ENCODE data around the gene ENTREP3.
"Not testable (repeated sequence)": the region's sequence is repeated elsewhere in the genome, so short reads cannot be mapped to it uniquely, and the experiment has no call there.

ENTREP3 gene

DNA sequence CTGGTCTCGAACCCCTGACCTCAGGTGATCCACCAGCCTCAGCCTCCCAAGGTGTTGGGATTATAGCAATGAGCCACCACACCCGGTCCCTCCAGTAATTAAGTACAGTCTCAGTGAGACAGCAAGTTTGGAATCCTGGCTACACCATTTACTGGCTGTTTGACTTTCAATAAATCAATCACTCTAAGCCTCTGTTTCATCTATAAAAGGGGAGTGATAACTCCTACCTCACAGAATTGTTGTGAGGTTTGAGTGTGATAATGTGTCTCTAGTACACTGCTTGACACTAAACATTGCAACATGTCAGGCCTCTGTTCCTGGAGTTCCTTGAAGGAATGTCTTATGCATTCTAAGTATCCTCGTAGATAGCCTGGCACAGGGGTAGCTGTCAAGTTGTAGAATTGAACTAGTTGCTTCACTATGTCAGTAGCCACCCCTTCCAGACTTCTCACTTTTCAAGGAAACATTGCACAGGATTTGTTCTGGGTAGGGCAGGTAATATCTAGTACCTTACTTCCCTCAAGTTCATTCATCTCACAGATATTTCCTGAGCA, 12.4 kb downstream of the ENTREP3 start:
- DNase-seq (ENCODE audit: low read depth), result no peak
- TF ChIP-seq, protein P1, sequence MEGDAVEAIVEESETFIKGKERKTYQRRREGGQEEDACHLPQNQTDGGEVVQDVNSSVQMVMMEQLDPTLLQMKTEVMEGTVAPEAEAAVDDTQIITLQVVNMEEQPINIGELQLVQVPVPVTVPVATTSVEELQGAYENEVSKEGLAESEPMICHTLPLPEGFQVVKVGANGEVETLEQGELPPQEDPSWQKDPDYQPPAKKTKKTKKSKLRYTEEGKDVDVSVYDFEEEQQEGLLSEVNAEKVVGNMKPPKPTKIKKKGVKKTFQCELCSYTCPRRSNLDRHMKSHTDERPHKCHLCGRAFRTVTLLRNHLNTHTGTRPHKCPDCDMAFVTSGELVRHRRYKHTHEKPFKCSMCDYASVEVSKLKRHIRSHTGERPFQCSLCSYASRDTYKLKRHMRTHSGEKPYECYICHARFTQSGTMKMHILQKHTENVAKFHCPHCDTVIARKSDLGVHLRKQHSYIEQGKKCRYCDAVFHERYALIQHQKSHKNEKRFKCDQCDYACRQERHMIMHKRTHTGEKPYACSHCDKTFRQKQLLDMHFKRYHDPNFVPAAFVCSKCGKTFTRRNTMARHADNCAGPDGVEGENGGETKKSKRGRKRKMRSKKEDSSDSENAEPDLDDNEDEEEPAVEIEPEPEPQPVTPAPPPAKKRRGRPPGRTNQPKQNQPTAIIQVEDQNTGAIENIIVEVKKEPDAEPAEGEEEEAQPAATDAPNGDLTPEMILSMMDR (IDR thresholded peaks at IDR 0.05; ENCODE audit: insufficient read depth, low read depth, low read length, missing control alignments), result no peak
- no peak overlapping the region for H3K4me3 ChIP-seq (ENCODE audit: low read length)

DNA sequence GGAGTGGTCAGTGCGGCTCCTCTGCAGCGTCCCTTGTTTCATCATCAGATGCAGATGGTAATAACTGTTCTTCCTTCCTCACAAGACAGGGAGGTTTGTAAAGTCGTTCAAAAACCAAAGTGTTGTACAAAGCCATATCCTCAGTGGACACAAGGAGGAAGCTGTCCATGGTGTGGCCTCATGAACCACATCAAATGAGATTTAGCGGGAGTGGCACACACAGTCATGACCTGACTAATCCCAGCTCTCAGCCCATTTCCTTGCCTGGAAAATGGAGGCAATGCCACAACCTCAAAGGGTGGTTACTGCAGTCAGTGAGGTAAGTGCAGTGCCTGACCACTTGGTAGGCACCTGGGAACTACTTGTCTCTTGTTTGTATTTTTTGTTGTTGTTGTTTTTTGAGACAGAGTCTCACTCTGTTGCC, 13.4 kb downstream of the ENTREP3 start:
- no peak overlapping the region for H3K4me3 ChIP-seq (ENCODE audit: low read length)
- no peak for DNase-seq (ENCODE audit: low read depth)
- TF ChIP-seq, protein P1 (IDR thresholded peaks at IDR 0.05; ENCODE audit: insufficient read depth, low read depth, low read length, missing control alignments), result no peak

DNA sequence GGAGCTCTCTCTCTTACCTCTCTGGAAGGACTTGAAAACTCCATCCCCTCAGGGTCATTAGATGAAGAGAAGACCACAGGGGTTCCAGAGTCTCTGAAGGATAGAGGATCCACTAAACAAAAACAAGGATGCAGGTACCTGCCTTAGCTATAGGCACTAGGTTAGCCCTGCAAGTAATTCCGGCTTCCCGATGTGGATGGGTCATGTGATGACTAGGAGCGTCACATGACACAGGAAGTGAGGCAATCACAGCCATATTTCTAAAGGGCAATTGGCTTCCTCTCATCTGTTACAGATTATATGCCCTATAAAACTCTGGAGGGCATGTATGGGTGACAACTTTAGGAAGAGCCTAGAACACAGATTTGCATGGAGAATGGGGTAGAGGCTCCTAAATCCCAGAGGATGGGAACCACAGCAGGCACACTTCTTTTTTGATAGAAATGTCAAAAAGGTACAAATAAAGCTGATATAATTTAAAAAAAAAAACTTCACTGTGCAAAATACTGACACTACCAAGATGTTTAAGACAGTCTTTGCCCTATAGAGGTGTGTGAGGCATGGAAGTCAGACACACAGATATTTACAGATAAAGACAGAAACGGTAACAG, 14.1 kb downstream of the ENTREP3 start:
- peak overlapping the region; percentile 51 for H3K4me3 ChIP-seq (ENCODE audit: low read length)
- DNase-seq (ENCODE audit: low read depth), result peak; percentile 84
- TF ChIP-seq, protein P1 (IDR thresholded peaks at IDR 0.05; ENCODE audit: insufficient read depth, low read depth, low read length, missing control alignments), result no peak

DNA sequence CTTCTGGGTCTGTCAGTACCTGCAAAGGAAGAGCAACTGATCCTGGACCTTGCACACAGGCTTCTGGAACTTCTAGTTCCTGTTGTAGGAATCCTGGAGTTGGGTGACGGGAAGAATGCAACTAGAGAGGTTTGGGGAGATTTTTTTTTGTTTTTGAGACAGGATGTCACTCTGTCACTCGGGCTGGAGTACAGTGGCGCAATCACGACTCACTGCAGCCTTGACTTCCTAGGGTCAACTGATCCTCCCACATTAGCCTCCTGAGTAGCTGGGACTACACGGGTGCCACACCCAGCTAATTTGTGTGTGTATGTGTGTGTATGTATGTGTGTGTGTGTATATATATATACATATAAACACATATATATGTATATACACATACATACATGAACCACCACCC, 18.8 kb downstream of the ENTREP3 start:
- TF ChIP-seq, protein P1 (IDR thresholded peaks at IDR 0.05; ENCODE audit: insufficient read depth, low read depth, low read length, missing control alignments), result no peak
- no peak for DNase-seq (ENCODE audit: low read depth)
- no peak overlapping the region for H3K4me3 ChIP-seq (ENCODE audit: low read length)

DNA sequence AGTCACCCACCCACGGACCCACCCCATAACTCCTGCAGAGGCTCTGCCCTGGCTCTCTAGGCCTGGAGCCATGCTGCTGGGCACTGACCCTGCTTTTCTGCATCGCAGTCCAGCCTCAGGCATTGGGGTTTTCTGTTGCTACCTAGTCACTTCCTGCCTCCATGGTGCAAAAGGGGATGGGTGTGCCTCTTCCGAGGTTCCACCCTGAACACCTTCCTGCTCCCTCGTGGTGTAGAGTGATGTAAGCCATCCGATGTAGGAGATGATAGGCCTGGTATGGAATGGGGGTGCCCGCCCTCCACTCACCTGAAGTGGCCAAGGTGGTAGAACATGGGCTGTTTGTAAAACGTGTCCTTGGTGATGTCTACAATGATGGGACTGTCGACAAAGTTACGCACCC, 19.9 kb downstream of the ENTREP3 start:
- DNase-seq (ENCODE audit: low read depth); H3K4me3 ChIP-seq (ENCODE audit: low read length): not testable (repeated sequence)

DNA sequence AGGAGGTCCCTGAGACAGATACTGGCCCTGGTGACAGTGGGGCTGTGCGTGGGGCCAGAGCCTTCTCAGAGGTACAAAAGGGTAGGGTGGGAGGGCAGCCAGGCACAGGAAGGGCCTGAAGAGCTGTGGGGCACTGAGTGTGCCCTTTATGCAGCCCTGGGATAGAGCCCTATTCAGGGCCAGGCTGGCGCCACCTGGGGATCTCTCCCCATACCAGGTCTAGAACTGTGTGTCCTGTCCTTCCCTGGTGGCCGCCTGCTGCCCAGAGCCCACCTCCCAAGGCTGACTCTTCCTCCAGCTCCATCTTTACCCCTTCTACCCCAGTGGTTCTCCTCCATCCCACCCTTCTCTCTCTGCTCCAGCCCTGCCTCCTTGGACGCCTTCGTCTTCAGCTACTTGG, 21.8 kb downstream of the ENTREP3 start:
- not testable (repeated sequence) for H3K4me3 ChIP-seq (ENCODE audit: low read length)

DNA sequence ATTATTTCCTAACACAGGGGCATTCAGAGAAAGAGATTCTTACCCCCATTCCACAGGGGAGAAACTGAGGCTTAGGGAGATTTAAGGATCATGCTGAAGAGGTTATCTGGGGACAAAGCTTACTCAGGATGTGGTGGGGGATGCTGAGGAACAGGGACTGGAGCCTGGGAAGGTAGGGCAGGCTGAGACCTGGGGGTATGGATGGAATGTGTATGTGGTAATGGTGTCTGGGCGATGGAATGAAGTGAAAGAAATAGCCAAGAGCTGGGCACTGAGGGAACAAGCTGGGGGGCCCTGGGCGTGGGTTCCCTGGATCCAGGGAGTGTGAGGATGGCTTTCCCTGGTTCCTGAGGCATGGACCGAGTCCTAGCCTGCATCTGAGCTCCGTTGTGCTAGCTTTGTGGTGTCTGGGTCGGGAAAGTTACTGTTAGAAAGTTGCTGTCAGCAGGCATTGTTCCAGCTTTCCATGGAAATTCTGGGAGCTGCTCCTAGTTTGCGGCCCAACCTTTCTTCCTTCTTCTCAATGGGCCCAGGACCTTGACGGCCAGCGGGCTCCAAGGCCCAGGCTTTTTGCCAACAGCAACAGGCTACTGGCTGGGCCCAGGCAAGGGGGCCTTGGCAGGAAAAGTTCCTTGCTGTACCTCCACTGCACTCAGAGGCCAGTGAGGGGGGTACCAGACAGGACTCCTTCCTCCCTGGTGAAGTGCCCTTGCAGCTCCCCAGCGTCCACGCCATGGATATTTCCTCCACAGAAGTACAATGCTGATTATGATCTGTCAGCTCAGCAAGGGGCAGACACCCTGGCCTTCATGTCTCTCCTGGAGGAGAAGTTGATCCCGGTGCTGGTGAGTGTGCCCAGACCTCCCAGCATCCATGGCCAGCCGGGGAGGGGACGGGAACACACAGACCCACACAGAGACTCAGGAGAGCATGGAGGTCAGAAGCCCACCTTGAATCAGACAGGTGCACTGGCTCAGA, 23.0 kb downstream of the ENTREP3 start:
- DNase-seq (ENCODE audit: low read depth); H3K4me3 ChIP-seq (ENCODE audit: low read length): not testable (repeated sequence)

More for the DNA sequence above, 21.8 kb downstream of the ENTREP3 start:
- DNase-seq (ENCODE audit: low read depth), result not testable (repeated sequence)

DNA sequence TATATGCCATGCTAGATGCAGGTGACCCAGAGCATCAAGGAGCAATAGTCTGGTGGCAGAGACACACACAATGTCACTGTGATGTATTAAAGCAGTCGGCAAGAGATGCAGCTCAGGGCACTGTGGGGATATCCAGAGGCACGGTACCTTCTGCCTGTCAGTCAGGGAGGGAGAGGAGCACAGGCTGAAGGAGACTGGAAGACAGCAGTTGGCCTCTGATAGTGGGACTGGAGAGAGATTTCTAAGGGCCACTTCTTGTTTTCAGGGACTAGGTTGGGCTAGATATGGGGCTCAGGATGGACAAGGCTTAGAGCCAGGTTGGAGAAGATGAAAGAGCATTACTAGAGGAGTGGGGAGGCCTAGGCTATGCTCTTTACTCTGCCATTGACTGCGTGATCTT, 24.0 kb downstream of the ENTREP3 start:
- H3K4me3 ChIP-seq (ENCODE audit: low read length); DNase-seq (ENCODE audit: low read depth): not testable (repeated sequence)

DNA sequence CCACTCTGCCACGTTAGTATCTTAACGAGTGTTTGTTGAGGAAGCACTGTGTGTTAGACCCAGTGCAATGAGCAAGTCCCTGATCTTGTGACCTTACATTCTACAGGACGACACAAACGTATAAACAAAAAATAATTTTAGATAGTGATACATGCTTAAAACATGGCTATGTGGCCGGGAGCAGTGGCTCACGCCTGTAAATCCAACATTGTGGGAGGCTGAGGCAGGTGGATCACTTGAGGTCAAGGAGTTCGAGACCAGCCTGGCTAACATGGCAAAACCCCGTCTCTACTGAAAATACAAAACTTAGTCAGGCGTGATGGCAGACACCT, 27.2 kb downstream of the ENTREP3 start:
- DNase-seq (ENCODE audit: low read depth), result no peak
- TF ChIP-seq, protein P1 (IDR thresholded peaks at IDR 0.05; ENCODE audit: insufficient read depth, low read depth, low read length, missing control alignments), result no peak
- H3K4me3 ChIP-seq (ENCODE audit: low read length), result peak overlapping the region; percentile 91
